Activated T-helper 1 cell treated with anti-CD3 and anti-CD28 coated beads, Interleukin-2, amount 50 U/mL, for 16 hours (primary cell): ENCODE data around the gene RPL28.

ENCODE experiments used
- DNase-seq, 2 donors: peaks; one replicate each; pipeline ENCODE4 v3.0.0-alpha.2; 2020; ENCODE audit warnings: low read depth in 1 of 2, low spot score in 1 of 2

RPL28 gene

GRCh38 chr19:55353356-55353802 lies 32.4 kb upstream of the RPL28 start:
- no peak for DNase-seq

- DNase-seq, result peak in 1 of 2 donors; percentile 30
Observed at GRCh38 chr19:55353803-55354697, 31.7 kb upstream of the RPL28 start.

- no peak for DNase-seq
Observed at GRCh38 chr19:55354698-55355212, 31.0 kb upstream of the RPL28 start, which contains the start of gene COX6B2. COX6B2 (minus strand) TSS chr19:55354719; CDS start chr19:55354521, 198 bp downstream.

GRCh38 chr19:55355213-55355821 lies 30.4 kb upstream of the RPL28 start:
- no peak for DNase-seq

GRCh38 chr19:55358493-55358892 lies 27.2 kb upstream of the RPL28 start:
- no peak for DNase-seq

GRCh38 chr19:55358943-55359908 lies 26.5 kb upstream of the RPL28 start:
- no peak for DNase-seq

- DNase-seq, result no peak
Observed at GRCh38 chr19:55360902-55361301, 24.8 kb upstream of the RPL28 start.

GRCh38 chr19:55362174-55362989 lies 23.4 kb upstream of the RPL28 start:
- DNase-seq, result no peak

- no peak for DNase-seq
Observed at GRCh38 chr19:55362990-55363716, 22.6 kb upstream of the RPL28 start, which contains the start of gene GARIN5B. GARIN5B (minus strand) TSS chr19:55363260; CDS start chr19:55363066, 194 bp downstream.

GRCh38 chr19:55365245-55365644 lies 20.5 kb upstream of the RPL28 start:
- DNase-seq, result no peak

GRCh38 chr19:55365964-55366363 lies 19.8 kb upstream of the RPL28 start:
- DNase-seq, result no peak

- no peak for DNase-seq
Observed at GRCh38 chr19:55366790-55367189, 18.9 kb upstream of the RPL28 start.

GRCh38 chr19:55368106-55368505 lies 17.6 kb upstream of the RPL28 start:
- DNase-seq, result no peak

GRCh38 chr19:55368701-55369563 lies 16.8 kb upstream of the RPL28 start:
- no peak for DNase-seq

GRCh38 chr19:55369653-55370304 lies 16.0 kb upstream of the RPL28 start:
- DNase-seq, result no peak

GRCh38 chr19:55370305-55370988 lies 15.3 kb upstream of the RPL28 start, which contains the start of gene IL11:
IL11 (minus strand) TSS chr19:55370463; CDS start chr19:55370310, 153 bp downstream.
- DNase-seq, result no peak
